HG02938 (cell line): ENCODE measurements around the gene CCAR1.
"Not testable (repeated sequence)": the region's sequence is repeated elsewhere in the genome, so short reads cannot be mapped to it uniquely, and the experiment has no call there.

Source experiments
- ATAC-seq: cut with Tn5 transposase; IDR thresholded peaks from one replicate; pipeline ENCODE4 v1.9.1; 2021; ENCODE audit warnings: mild to moderate bottlenecking, moderate library complexity; ENCODE audit not compliant: unreplicated experiment

The CCAR1 gene

DNA sequence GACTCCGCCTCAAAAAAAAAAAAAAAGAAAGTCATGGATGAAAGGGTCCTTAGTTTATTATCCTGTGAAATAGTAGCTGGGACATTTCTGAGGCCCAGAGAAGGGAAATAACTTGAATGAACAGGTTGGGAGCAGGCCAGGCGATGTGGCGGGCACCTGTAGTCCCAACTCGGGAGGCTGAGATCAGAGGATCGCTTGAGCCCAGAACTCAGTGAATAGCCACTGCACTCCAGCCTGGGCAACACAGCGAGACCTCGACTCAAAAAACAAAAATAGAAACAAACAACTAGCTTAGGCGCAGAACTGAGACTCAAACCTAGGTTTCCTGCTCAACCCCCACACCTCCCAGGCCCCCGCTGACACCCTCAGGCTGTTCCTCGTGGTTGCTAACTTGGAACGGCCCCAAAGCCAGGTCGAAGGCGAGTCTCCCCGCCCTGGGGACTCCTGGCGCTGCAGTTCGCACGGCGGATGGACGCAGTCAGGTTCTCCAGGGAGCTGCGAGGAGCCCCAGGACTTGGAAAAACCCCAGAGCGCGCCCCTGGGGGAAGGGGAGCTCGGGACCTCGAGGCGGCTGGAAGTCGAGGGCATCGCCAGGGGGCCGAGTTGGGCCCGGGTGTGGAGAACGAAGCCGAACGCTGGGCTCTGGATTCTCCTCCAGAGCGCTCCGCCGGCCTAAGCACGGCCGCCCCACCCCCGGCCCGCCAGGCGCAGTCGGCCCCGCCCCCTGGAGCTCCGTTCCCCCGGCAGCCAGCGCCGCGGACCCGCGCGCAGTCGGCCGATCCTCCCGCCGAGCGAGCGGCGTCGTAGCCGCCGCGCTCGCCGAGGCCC is 105.9 kb downstream of the CCAR1 start, which contains the start of gene STOX1:
TSS of gene STOX1 (plus strand) at position 768 of the 828 bp plus-strand sequence. CDS start 93 bp downstream, outside the sequence.
- no peak for ATAC-seq

- not testable (repeated sequence) for ATAC-seq
Measured at GRCh38 chr10:68827592-68827959, 106.5 kb downstream of the CCAR1 start.

DNA sequence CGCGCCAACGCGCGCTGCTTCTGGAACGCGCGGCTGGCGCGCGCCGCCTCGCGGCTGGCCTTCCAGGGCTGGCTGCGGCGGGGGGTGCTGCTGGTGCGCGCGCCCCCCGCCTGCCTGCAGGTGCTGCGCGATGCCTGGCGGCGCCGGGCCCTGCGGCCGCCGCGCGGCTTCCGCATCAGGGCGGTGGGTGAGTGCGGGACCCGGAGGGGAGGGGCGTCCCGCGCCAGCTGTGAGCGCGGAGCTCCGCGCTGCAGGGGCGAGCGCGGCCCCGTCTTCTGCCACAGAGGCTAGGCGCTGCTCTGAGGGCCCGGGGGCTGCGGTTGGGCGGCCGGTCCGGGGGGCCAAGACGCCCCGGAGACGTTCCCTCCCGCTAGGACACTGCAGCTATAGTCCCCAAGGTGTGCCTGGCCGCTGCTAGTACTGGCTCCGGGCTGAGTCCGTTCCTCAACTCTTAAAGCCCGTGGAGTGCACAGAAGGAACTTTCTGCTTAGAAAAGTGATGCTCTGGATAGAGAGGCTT is 107.1 kb downstream of the CCAR1 start:
- not testable (repeated sequence) for ATAC-seq

DNA sequence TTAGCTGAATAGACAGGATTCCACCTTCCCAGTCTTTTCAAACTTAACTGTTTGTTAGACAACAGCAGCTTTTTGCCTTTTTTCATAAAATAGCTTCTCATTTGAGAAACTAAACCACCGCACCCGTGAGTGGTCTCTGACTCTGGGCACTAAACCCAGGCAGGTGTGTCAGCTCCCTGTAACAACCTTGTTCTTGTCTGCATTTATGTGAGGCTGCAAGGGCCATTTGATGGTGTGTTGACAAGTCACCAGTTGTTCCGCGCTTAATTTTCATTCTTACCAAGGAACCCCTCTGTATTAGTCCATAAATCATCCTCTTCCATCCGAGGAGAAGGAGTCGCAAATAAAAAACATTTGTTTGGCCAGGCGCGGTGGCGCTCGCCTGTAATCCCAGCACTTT is 107.8 kb downstream of the CCAR1 start:
- ATAC-seq, result no peak

DNA sequence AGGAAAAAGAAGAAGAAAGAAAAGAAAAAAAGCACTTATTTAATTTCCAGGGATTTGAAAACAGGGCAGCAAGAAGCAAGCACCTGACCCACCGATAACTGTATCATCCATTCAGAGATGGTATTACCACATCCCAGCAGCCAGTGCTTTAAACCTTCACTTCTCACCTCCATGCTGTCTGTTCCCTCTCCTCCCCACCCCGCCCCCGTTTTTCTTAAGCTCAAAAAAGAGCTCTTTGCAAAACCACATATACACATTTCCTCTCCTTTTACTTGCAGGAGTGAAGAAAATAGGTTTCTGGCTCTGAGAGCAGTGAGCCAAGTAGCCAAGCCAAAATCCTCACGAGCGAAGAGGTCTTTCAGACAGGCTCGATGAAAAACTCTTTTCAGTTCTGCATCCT is 108.5 kb downstream of the CCAR1 start:
- no peak for ATAC-seq

DNA sequence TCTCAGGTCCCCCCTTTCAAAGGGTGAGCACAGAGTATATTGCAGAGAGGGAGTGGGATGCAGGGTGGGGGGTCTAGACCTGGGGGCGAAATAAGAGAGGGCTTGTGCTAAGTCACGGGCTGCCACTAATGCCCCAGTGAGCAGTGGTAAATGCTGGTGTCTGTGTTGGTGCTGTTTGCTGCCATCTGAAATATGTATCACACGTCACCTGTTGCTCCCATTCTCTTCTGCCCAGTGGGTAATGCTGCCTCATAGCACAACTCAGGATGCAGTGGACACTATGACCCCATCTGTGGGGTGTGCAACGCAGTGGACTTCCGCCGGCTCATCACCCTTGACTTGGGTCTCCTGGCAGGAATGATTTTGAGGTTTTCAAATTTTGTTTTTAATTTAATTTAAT is 108.9 kb downstream of the CCAR1 start:
- no peak for ATAC-seq

GRCh38 chr10:68831961-68832455 is 111.0 kb downstream of the CCAR1 start:
- no peak for ATAC-seq

GRCh38 chr10:68832601-68833000 is 111.6 kb downstream of the CCAR1 start:
- ATAC-seq, result no peak

DNA sequence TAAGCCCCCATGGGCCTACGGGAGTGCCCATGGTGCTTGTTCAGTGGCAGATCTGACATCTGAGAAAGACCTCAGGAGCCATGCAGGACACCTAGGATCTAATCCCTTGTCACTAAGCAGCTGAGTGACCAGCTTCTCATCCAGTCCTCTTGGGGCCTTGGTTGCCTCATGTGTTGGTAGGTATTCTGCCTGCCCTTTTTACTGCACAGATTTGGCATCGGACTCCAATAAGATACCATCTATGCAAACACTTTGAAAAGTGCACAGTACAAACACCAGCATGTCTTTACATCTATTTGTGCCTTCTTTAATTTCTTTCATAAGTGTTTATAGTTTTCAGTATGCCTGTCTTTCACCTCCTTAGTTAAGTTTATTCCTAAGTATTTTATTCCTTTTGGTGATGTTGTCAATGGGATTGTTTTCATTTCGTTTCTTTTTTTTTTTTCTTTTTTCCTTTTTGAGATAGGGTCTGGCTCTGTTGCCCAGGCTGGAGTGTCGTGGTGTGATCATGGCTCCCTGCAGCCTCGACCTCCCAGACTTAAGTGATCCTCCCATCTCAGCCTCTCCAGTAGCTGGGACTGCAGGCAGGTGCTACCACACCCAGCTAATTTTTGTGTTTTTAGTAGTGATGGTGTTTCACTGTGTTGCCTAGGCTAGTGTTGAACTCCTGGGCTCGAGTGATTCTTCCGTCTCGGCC is 116.7 kb downstream of the CCAR1 start:
- no peak for ATAC-seq

GRCh38 chr10:68840650-68841049 is 119.6 kb downstream of the CCAR1 start:
- ATAC-seq, result not testable (repeated sequence)
